Mucosa of rectum (tissue), 2 donors: Measurements from ENCODE around the gene AK5.
"Not testable (repeated sequence)": the region's sequence is repeated elsewhere in the genome, so short reads cannot be mapped to it uniquely, and the experiment has no call there.

Experiments
- H3K27ac ChIP-seq, 2 donors: one replicate each; pipeline ENCODE4 v1.7.0; 2013; ENCODE audit warnings: inconsistent platforms in 2 of 2, low read depth in 2 of 2, low read length in 2 of 2
- H3K27me3 ChIP-seq, 2 donors: one replicate each; pipeline ENCODE4 v1.7.0; 2013; ENCODE audit warnings: low read length in 2 of 2; ENCODE audit not compliant: control insufficient read depth in 2 of 2, insufficient read depth in 2 of 2
- H3K36me3 ChIP-seq, 2 donors: one replicate each; pipeline ENCODE4 v1.7.0; 2013; ENCODE audit warnings: low read length in 2 of 2; ENCODE audit not compliant: control insufficient read depth in 2 of 2, insufficient read depth in 2 of 2
- H3K4me1 ChIP-seq, 2 donors: one replicate each; pipeline ENCODE4 v1.7.0; 2013; ENCODE audit warnings: low read length in 2 of 2, mild to moderate bottlenecking in 1 of 2; ENCODE audit not compliant: control insufficient read depth in 2 of 2, insufficient read depth in 2 of 2
- H3K4me3 ChIP-seq, 2 donors: one replicate each; pipeline ENCODE4 v1.7.0; 2013; ENCODE audit warnings: low read length in 2 of 2
- H3K9ac ChIP-seq, 2 donors: one replicate each; pipeline ENCODE4 v1.7.0; 2013; ENCODE audit warnings: low read length in 2 of 2, low read depth in 1 of 2, mild to moderate bottlenecking in 1 of 2
- H3K9me3 ChIP-seq, 2 donors: one replicate each; pipeline ENCODE4 v1.7.0; 2013; ENCODE audit warnings: low read length in 2 of 2; ENCODE audit not compliant: control insufficient read depth in 2 of 2
- donor health status: healthy.
- donor health status: Normal muscosa, but diverticular disease.

Gene AK5

GRCh38 chr1:77283701-77284425 is 2.0 kb downstream of the AK5 start:
- H3K4me1 ChIP-seq = no peaks in the 10 kb centered on the region
- no peaks in the 10 kb centered on the region for H3K36me3 ChIP-seq
- no peak overlapping the region for H3K27ac ChIP-seq
- peaks cover 25 to 29% of the 10 kb centered on the region in 2 donors for H3K27me3 ChIP-seq
- no peak overlapping the region for H3K9ac ChIP-seq
- no peak overlapping the region for H3K4me3 ChIP-seq
- H3K9me3 ChIP-seq = no peaks in the 10 kb centered on the region

GRCh38 chr1:77287535-77287934 is 5.7 kb downstream of the AK5 start:
- Histone ChIP-seq H3K4me1 (no peaks in the 10 kb centered on the region), H3K27ac (no peak overlapping the region), H3K4me3 (no peak overlapping the region), H3K9ac (no peak overlapping the region), H3K27me3 (peaks cover 12 to 13% of the 10 kb centered on the region in 2 donors), H3K9me3 (no peaks in the 10 kb centered on the region), H3K36me3 (no peaks in the 10 kb centered on the region)

- no peak overlapping the region for H3K27ac ChIP-seq
- H3K4me3 ChIP-seq = no peak overlapping the region
- no peaks in the 10 kb centered on the region for H3K9me3 ChIP-seq
- H3K36me3 ChIP-seq = no peaks in the 10 kb centered on the region
- peaks cover 7 to 8% of the 10 kb centered on the region in 2 donors for H3K27me3 ChIP-seq
- H3K4me1 ChIP-seq = no peaks in the 10 kb centered on the region
- H3K9ac ChIP-seq = no peak overlapping the region
Measured at GRCh38 chr1:77288275-77288674, 6.5 kb downstream of the AK5 start.

- Histone ChIP-seq H3K36me3 (no peaks in the 10 kb centered on the region), H3K9ac (no peak overlapping the region), H3K4me1 (no peaks in the 10 kb centered on the region), H3K4me3 (no peak overlapping the region), H3K27me3 (no peaks in the 10 kb centered on the region), H3K27ac (no peak overlapping the region), H3K9me3 (no peaks in the 10 kb centered on the region)
Measured at GRCh38 chr1:77290576-77290975, 8.8 kb downstream of the AK5 start.

GRCh38 chr1:77292551-77292950 is 10.7 kb downstream of the AK5 start:
- Histone ChIP-seq H3K36me3 (no peaks in the 10 kb centered on the region), H3K27me3 (no peaks in the 10 kb centered on the region), H3K9ac (no peak overlapping the region), H3K4me3 (no peak overlapping the region), H3K27ac (no peak overlapping the region), H3K9me3 (no peaks in the 10 kb centered on the region), H3K4me1 (no peaks in the 10 kb centered on the region)

GRCh38 chr1:77300566-77300965 is 18.7 kb downstream of the AK5 start:
- Histone ChIP-seq H3K9ac (no peak overlapping the region), H3K9me3 (no peaks in the 10 kb centered on the region), H3K27me3 (no peaks in the 10 kb centered on the region), H3K36me3 (no peaks in the 10 kb centered on the region), H3K27ac (no peak overlapping the region), H3K4me3 (no peak overlapping the region), H3K4me1 (no peaks in the 10 kb centered on the region)

GRCh38 chr1:77303387-77303786 is 21.6 kb downstream of the AK5 start:
- no peak overlapping the region for H3K27ac ChIP-seq
- H3K27me3 ChIP-seq = no peaks in the 10 kb centered on the region
- no peaks in the 10 kb centered on the region for H3K4me1 ChIP-seq
- no peaks in the 10 kb centered on the region for H3K9me3 ChIP-seq
- no peaks in the 10 kb centered on the region for H3K36me3 ChIP-seq
- H3K4me3 ChIP-seq = no peak overlapping the region
- no peak overlapping the region for H3K9ac ChIP-seq

GRCh38 chr1:77308889-77309621 is 27.2 kb downstream of the AK5 start:
- Histone ChIP-seq H3K9me3 (no peaks in the 10 kb centered on the region), H3K27ac (no peak overlapping the region), H3K36me3 (no peaks in the 10 kb centered on the region), H3K4me3 (no peak overlapping the region), H3K9ac (no peak overlapping the region), H3K27me3 (no peaks in the 10 kb centered on the region), H3K4me1 (no peaks in the 10 kb centered on the region)

- Histone ChIP-seq H3K27me3 (no peaks in the 10 kb centered on the region), H3K9me3 (no peaks in the 10 kb centered on the region), H3K36me3 (no peaks in the 10 kb centered on the region), H3K27ac (no peak overlapping the region), H3K9ac (no peak overlapping the region), H3K4me1 (no peaks in the 10 kb centered on the region), H3K4me3 (no peak overlapping the region)
Measured at GRCh38 chr1:77310924-77311323, 29.1 kb downstream of the AK5 start.

- H3K4me3 ChIP-seq, H3K9me3 ChIP-seq, H3K27me3 ChIP-seq, H3K9ac ChIP-seq, H3K4me1 ChIP-seq, H3K27ac ChIP-seq, H3K36me3 ChIP-seq: not testable (repeated sequence)
Measured at GRCh38 chr1:77312364-77312763, 30.5 kb downstream of the AK5 start.
